Left ventricle myocardium inferior (tissue), 1 donor: ENCODE measurements around the gene POLR1G. TPM values are rescaled to one million over a fixed set of nuclear protein-coding genes. Genes with fewer than 3 reads are reported as not detected.

Experiments used
- DNase-seq: peaks from one replicate; pipeline ENCODE4 v3.0.0-alpha.2; 2020
- H3K27ac ChIP-seq: fragments of 200-600 bp; replicated peaks from 2 replicates; pipeline ENCODE4 v1.8.0; 2021
- H3K27me3 ChIP-seq: fragments of 200-600 bp; 2 replicates; pipeline ENCODE4 v1.8.0; 2021; ENCODE audit warnings: low read depth
- H3K36me3 ChIP-seq: fragments of 200-600 bp; 2 replicates; pipeline ENCODE4 v1.8.0; 2021
- H3K4me1 ChIP-seq: fragments of 200-600 bp; 2 replicates; pipeline ENCODE4 v1.8.0; 2021
- H3K4me3 ChIP-seq: fragments of 200-600 bp; 2 replicates; pipeline ENCODE4 v1.8.0; 2021; ENCODE audit warnings: mild to moderate bottlenecking, moderate library complexity
- H3K9me3 ChIP-seq: fragments of 200-600 bp; replicated peaks from 2 replicates; pipeline ENCODE4 v1.8.0; 2021
- intact Hi-C: fragments of 100-400 bp; cut with micrococcal nuclease; formaldehyde crosslinking; loops from one replicate; pipeline ENCODE4 v1.11.0; 2022
- total RNA-seq: library from RNA; stranded (reverse); fragmentation: NEBNext Ultra II Directional; extraction: Animal tissue kit (Norgen Biotek cat#: 25700); gene quantifications from one replicate; pipeline ENCODE4 v1.2.1, GENCODE V29; 2021
- TF ChIP-seq, protein P1 (sequence below): fragments of 200-600 bp; IDR thresholded peaks from 2 replicates; pipeline ENCODE4 v1.8.0; 2021; ENCODE audit warnings: antibody characterized with exemption, mild to moderate bottlenecking, borderline replicate concordance
- donor health status: DM: no; HTN: yes; CAD: no; lungs with severe emphysema.

The POLR1G gene
- total RNA-seq, 1 donor from 2014 or later: 5.2 TPM

DNA sequence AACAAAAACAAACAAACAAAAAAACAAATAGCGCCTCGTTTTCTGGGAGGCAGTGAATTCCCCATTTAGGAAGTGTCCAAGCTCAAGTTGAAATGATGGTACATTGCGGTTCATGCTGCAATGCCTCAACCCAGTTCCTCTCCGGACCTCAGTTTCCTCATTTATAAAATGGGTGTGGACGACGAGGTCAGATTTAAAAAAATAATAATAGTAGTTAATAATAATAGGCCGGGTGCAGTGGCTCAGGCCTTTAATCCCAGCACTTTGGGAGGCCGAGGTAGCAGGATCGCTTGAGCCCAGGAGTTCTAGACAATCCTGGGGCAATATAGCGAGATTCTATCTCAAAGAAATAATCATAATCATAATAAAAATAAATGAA lies 32.7 kb downstream of the POLR1G start:
- Histone ChIP-seq H3K27me3 (no peaks in the 10 kb centered on the region), H3K27ac (peak overlapping the region; percentile 98), H3K36me3 (no peaks in the 10 kb centered on the region), H3K4me1 (peaks cover 35% of the 10 kb centered on the region), H3K4me3 (peak overlapping the region; percentile 82), H3K9me3 (no peaks in the 10 kb centered on the region)
- intact Hi-C loops: loop anchor here (1.0 kb wide), 1 partner anchor 39 kb away; no protein-coding TSS in a partner anchor
- DNase-seq: no peak
- TF ChIP-seq, protein P1, sequence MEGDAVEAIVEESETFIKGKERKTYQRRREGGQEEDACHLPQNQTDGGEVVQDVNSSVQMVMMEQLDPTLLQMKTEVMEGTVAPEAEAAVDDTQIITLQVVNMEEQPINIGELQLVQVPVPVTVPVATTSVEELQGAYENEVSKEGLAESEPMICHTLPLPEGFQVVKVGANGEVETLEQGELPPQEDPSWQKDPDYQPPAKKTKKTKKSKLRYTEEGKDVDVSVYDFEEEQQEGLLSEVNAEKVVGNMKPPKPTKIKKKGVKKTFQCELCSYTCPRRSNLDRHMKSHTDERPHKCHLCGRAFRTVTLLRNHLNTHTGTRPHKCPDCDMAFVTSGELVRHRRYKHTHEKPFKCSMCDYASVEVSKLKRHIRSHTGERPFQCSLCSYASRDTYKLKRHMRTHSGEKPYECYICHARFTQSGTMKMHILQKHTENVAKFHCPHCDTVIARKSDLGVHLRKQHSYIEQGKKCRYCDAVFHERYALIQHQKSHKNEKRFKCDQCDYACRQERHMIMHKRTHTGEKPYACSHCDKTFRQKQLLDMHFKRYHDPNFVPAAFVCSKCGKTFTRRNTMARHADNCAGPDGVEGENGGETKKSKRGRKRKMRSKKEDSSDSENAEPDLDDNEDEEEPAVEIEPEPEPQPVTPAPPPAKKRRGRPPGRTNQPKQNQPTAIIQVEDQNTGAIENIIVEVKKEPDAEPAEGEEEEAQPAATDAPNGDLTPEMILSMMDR: no peak

DNA sequence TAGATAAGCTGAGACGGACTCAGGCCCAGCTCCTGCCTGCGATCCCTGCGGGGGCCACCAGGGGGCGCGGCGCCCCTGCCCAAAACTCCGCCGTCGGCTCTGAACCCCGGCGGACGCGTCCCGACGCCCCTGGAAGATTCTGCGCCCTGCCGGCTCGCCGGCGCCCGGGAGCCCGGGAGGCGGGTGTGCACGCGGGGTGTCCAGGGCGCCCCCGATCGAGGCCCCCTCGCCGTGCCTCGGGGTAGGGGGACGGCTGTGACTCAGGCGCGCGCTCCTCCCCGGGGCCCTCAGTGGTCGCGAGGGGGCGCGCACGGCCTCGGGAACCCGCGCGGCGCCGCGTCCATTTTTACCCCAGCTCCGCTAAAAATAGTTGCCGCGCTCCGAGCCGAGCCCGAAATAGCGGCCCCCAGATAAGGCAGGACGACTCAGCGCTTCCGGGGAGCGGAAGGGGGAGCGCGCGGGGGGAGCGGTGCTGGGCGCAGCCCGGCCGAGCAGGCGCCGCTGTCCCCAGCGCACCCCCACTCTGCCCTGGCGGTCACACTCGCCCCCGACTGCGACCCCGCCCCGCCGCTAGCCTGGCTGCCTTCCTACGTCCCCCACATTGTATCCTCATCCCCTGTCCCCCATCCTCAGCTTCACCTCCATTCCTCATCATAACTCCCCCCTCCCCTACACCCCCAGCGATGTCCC lies 33.3 kb downstream of the POLR1G start:
- Histone ChIP-seq H3K27ac (peak overlapping the region; percentile 98), H3K4me3 (peak overlapping the region; percentile 82), H3K9me3 (no peaks in the 10 kb centered on the region), H3K36me3 (no peaks in the 10 kb centered on the region), H3K4me1 (peaks cover 40% of the 10 kb centered on the region), H3K27me3 (no peaks in the 10 kb centered on the region)
- TF ChIP-seq, protein P1: peak; percentile 100
- peak; percentile 90 for DNase-seq
- intact Hi-C loops: loop anchor here (1.0 kb wide), 1 partner anchor 39 kb away; no protein-coding TSS in a partner anchor

DNA sequence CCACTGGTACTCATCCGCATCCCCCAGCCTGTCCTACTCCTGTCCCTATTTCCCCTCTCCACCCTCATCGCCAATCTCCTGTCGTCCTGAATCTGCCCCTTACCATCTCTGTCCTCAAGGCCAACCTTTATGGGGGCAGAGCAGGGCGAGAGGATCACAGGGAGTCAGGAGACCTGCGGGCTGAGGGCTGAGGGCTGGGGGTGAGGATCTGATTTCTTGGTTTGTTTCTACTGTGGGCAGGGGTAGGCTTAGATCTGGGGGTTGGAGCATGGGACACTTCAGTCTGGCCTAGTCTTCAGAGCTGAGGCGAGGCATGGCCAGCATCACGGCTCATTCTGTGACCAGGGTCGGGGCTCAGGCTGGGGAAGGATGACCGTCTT lies 33.8 kb downstream of the POLR1G start:
- no peaks in the 10 kb centered on the region for H3K9me3 ChIP-seq
- DNase-seq: no peak

DNA sequence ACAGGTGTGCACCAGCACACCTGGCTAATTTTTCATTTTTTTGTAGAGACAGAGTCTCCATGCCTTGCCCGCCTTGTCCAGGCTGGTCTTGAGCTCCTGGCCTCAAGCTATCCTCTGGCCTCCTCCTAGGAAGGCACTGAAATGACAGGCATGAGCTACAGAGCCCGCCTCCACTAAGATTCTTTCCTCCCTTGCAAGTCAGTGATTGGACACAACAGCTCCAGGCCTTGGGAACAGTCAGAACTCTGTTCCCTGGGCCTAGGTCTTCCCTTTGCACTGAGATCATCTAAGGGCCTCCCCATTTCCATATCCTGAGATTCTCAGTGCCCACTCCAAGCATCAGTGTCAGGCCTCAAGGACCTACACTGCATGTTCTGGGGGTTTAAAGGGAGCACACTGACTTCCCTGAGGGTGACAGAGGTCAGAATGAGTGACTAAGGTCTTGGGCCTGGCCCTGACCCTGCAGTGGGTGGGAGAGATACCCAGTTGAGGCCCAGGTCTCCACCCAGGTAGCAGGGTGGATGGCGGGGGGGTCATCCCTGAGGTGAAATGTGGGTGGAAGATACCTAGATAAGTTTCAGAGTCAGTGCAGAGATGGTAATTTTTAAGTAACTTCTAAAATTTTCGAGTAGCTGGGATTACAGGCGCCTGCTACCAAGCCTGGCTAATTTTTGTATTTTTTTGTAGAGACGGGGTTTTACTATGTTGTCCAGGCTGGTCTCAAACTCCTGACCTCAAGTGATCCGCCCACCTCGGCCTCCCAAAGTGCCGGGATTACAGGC lies 34.6 kb downstream of the POLR1G start:
- Histone ChIP-seq H3K4me3 (no peak overlapping the region), H3K27ac (peak overlapping the region; percentile 98), H3K4me1 (peaks cover 45% of the 10 kb centered on the region), H3K36me3 (no peaks in the 10 kb centered on the region), H3K9me3 (no peaks in the 10 kb centered on the region), H3K27me3 (no peaks in the 10 kb centered on the region)
- DNase-seq: no peak
- TF ChIP-seq, protein P1: no peak
- intact Hi-C loops: no loop called here

More for the DNA sequence above, 33.8 kb downstream of the POLR1G start:
- Histone ChIP-seq H3K4me1 (peaks cover 45% of the 10 kb centered on the region), H3K27me3 (no peaks in the 10 kb centered on the region), H3K27ac (peak overlapping the region; percentile 98), H3K36me3 (no peaks in the 10 kb centered on the region), H3K4me3 (peak overlapping the region; percentile 82)
- TF ChIP-seq, protein P1: no peak
- intact Hi-C loops: no loop called here

DNA sequence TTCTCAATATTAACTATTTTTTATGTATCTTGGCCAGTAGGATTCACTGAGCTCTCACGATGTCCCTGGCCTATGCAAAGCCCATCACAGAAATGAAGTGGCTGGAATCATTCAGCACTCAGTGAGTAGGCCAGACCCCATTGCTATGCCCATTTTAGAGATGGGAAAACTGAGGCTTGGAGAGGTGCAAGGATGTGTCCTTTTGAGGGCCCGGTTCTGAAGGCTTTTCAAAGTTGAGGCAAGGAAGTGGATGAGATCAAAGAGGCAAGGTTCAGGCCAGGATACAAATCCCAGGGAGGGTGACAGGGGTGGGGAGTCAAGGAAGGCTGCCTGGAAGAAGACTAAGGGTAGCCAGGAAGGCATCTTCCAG lies 35.9 kb downstream of the POLR1G start:
- peak overlapping the region; percentile 93 for H3K27ac ChIP-seq
- H3K9me3 ChIP-seq: no peaks in the 10 kb centered on the region
- H3K4me1 ChIP-seq: peaks cover 45% of the 10 kb centered on the region
- no peak for DNase-seq
- TF ChIP-seq, protein P1: no peak
- no peaks in the 10 kb centered on the region for H3K27me3 ChIP-seq
- H3K36me3 ChIP-seq: no peaks in the 10 kb centered on the region
- no peak overlapping the region for H3K4me3 ChIP-seq
- intact Hi-C loops: no loop called here
